Liver (tissue), 3 donors: ENCODE data around the gene KLK1.

Source experiments
- EGR1 ChIP-seq, 2 donors: IDR thresholded peaks; 2 replicates each; pipeline ENCODE4 v1.6.1; 2016 to 2018; ENCODE audit warnings: antibody characterized with exemption in 2 of 2, low read depth in 2 of 2
- FOXA2 ChIP-seq: IDR thresholded peaks from 2 replicates; pipeline ENCODE4 v1.6.1; 2016; ENCODE audit warnings: antibody characterized with exemption
- HNF4G ChIP-seq: IDR thresholded peaks from 2 replicates; pipeline ENCODE4 v1.6.1; 2016; ENCODE audit warnings: antibody characterized with exemption
- JUND ChIP-seq, 2 donors: IDR thresholded peaks; 2 replicates each; pipeline ENCODE4 v1.6.1; 2016; ENCODE audit warnings: antibody characterized with exemption in 2 of 2
- RAD21 ChIP-seq, 2 donors: IDR thresholded peaks; 2 replicates each; pipeline ENCODE4 v1.6.1; 2016; ENCODE audit warnings: antibody characterized with exemption in 2 of 2, mild to moderate bottlenecking in 2 of 2
- SP1 ChIP-seq: IDR thresholded peaks from 2 replicates; pipeline ENCODE4 v1.6.1; 2018; ENCODE audit warnings: antibody characterized with exemption, mild to moderate bottlenecking
- TAF1 ChIP-seq: conservative IDR thresholded peaks from 2 replicates; pipeline ENCODE4 v1.6.1; 2016; ENCODE audit warnings: antibody characterized with exemption, mild to moderate bottlenecking
- YY1 ChIP-seq: IDR thresholded peaks from 2 replicates; pipeline ENCODE4 v1.6.1; 2016; ENCODE audit warnings: antibody characterized with exemption, mild to moderate bottlenecking
- TF ChIP-seq, protein P1 (sequence below): fragments of 150-350 bp; IDR thresholded peaks from 2 replicates; pipeline ENCODE4 v1.5.1; 2017; ENCODE audit warnings: improper control_type of control experiment, low read depth, low read length; ENCODE audit not compliant: missing input control
- TF ChIP-seq, protein P2 (sequence below): IDR thresholded peaks from 2 replicates; pipeline ENCODE4 v1.6.1; 2016; ENCODE audit warnings: antibody characterized with exemption, mild to moderate bottlenecking
- TF ChIP-seq, protein P3 (sequence below): IDR thresholded peaks from 2 replicates; pipeline ENCODE4 v1.6.1; 2016; ENCODE audit warnings: antibody characterized with exemption
- donor health status: healthy.
- donor health status: healthy.

DNA sequence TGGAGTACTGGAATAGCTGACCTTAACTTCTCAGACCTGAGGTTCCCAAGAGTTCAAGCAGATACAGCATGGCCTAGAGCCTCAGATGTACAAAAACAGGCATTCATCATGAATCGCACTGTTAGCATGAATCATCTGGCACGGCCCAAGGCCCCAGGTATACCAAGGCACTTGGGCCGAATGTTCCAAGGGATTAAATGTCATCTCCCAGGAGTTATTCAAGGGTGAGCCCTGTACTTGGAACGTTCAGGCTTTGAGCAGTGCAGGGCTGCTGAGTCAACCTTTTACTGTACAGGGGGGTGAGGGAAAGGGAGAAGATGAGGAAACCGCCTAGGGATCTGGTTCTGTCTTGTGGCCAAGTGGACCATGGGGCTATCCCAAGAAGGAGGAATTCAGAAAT lies 37.4 kb upstream of the KLK1 start:
- TF ChIP-seq, protein P1, sequence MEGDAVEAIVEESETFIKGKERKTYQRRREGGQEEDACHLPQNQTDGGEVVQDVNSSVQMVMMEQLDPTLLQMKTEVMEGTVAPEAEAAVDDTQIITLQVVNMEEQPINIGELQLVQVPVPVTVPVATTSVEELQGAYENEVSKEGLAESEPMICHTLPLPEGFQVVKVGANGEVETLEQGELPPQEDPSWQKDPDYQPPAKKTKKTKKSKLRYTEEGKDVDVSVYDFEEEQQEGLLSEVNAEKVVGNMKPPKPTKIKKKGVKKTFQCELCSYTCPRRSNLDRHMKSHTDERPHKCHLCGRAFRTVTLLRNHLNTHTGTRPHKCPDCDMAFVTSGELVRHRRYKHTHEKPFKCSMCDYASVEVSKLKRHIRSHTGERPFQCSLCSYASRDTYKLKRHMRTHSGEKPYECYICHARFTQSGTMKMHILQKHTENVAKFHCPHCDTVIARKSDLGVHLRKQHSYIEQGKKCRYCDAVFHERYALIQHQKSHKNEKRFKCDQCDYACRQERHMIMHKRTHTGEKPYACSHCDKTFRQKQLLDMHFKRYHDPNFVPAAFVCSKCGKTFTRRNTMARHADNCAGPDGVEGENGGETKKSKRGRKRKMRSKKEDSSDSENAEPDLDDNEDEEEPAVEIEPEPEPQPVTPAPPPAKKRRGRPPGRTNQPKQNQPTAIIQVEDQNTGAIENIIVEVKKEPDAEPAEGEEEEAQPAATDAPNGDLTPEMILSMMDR = no peak
- TF ChIP-seq, protein P2, sequence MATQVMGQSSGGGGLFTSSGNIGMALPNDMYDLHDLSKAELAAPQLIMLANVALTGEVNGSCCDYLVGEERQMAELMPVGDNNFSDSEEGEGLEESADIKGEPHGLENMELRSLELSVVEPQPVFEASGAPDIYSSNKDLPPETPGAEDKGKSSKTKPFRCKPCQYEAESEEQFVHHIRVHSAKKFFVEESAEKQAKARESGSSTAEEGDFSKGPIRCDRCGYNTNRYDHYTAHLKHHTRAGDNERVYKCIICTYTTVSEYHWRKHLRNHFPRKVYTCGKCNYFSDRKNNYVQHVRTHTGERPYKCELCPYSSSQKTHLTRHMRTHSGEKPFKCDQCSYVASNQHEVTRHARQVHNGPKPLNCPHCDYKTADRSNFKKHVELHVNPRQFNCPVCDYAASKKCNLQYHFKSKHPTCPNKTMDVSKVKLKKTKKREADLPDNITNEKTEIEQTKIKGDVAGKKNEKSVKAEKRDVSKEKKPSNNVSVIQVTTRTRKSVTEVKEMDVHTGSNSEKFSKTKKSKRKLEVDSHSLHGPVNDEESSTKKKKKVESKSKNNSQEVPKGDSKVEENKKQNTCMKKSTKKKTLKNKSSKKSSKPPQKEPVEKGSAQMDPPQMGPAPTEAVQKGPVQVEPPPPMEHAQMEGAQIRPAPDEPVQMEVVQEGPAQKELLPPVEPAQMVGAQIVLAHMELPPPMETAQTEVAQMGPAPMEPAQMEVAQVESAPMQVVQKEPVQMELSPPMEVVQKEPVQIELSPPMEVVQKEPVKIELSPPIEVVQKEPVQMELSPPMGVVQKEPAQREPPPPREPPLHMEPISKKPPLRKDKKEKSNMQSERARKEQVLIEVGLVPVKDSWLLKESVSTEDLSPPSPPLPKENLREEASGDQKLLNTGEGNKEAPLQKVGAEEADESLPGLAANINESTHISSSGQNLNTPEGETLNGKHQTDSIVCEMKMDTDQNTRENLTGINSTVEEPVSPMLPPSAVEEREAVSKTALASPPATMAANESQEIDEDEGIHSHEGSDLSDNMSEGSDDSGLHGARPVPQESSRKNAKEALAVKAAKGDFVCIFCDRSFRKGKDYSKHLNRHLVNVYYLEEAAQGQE = no peak
- TF ChIP-seq SP1 (no peak), TAF1 (no peak), FOXA2 (no peak), YY1 (no peak), RAD21 (IDR thresholded peaks at IDR 0.05) (no peak), EGR1 (IDR thresholded peaks at IDR 0.05; ENCODE audit: low read depth in 2 of 2) (no peak), JUND (IDR thresholded peaks at IDR 0.05) (no peak), HNF4G (no peak)
- TF ChIP-seq, protein P3, sequence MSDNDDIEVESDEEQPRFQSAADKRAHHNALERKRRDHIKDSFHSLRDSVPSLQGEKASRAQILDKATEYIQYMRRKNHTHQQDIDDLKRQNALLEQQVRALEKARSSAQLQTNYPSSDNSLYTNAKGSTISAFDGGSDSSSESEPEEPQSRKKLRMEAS = no peak
